SH-SY5Y (cell line): ENCODE data around the gene OR52E4.

Experiments
- GATA2 ChIP-seq: IDR thresholded peaks from 2 replicates; pipeline ENCODE4 v1.6.1; 2011; ENCODE audit warnings: mild to moderate bottlenecking, low read depth, low read length
- GATA3 ChIP-seq: IDR thresholded peaks from 2 replicates; pipeline ENCODE4 v1.6.1; 2011; ENCODE audit warnings: low read depth, mild to moderate bottlenecking, low read length, moderate library complexity

Gene OR52E4

GRCh38 chr11:5899534-5899933, 19.1 kb downstream of the OR52E4 start:
- no peak for TF ChIP-seq GATA3
- TF ChIP-seq GATA2, result no peak

- no peak for TF ChIP-seq GATA3
- TF ChIP-seq GATA2, result no peak
These were observed 30.1 kb downstream of the OR52E4 start for GRCh38 chr11:5910540-5910939.

- TF ChIP-seq GATA3 (no peak), GATA2 (no peak)
These were observed 42.5 kb downstream of the OR52E4 start for GRCh38 chr11:5922749-5923426.

- TF ChIP-seq GATA3, result no peak
- TF ChIP-seq GATA2, result no peak
These were observed 43.0 kb downstream of the OR52E4 start for GRCh38 chr11:5923427-5923776.

GRCh38 chr11:5923794-5924193, 43.4 kb downstream of the OR52E4 start:
- no peak for TF ChIP-seq GATA3
- TF ChIP-seq GATA2, result no peak

- TF ChIP-seq GATA3 (no peak), GATA2 (no peak)
These were observed 47.8 kb downstream of the OR52E4 start for GRCh38 chr11:5928271-5928670.

GRCh38 chr11:5928811-5929210, 48.4 kb downstream of the OR52E4 start:
- TF ChIP-seq GATA3 (no peak), GATA2 (no peak)

- no peak for TF ChIP-seq GATA3
- TF ChIP-seq GATA2, result no peak
These were observed 49.3 kb downstream of the OR52E4 start for GRCh38 chr11:5929571-5930368.

GRCh38 chr11:5930614-5931013, 50.2 kb downstream of the OR52E4 start:
- TF ChIP-seq GATA2 (no peak), GATA3 (no peak)

- TF ChIP-seq GATA3 (no peak), GATA2 (no peak)
These were observed 50.6 kb downstream of the OR52E4 start for GRCh38 chr11:5931061-5931460.

GRCh38 chr11:5932671-5933070, 52.2 kb downstream of the OR52E4 start:
- no peak for TF ChIP-seq GATA2

GRCh38 chr11:5933116-5933515, 52.7 kb downstream of the OR52E4 start:
- TF ChIP-seq GATA3, result no peak
